H1 (cell line): ENCODE results near the gene PLA2G4D. TPM values are rescaled to one million over a fixed set of nuclear protein-coding genes. Genes with fewer than 3 reads are reported as not detected.

Source experiments
- CTCF ChIA-PET: fragments of 300-600 bp; sonication (Branson Sonifier 250); formaldehyde crosslinking; loops from one replicate; lab custom pipeline; 2021; ENCODE audit not compliant: partially characterized antibody; lab: Charles Lee
- POLR2A ChIA-PET: fragments of 300-600 bp; sonication (Branson Sonifier 250); formaldehyde crosslinking; loops from one replicate; lab custom pipeline; 2021; ENCODE audit warnings: inconsistent platforms; ENCODE audit not compliant: partially characterized antibody; lab: Charles Lee
- DNase-seq, 2 experiments: peaks; one replicate each; pipeline versions ENCODE4 v3.0.0 to v3.0.0-alpha.2; 2010 to 2022; ENCODE audit warnings: low spot score in 2 of 2, low read depth in 1 of 2, mixed read lengths in 1 of 2
- FAIRE-seq: peaks from 2 replicates; lab custom pipeline; 2011; peaks lifted over from hg19 to GRCh38; lab: Jason Lieb, UNC
- H2AFZ ChIP-seq: 2 replicates; pipeline ENCODE4 v1.8.1; 2012; ENCODE audit warnings: low read length, inconsistent platforms
- H2AK5ac ChIP-seq: 2 replicates; pipeline ENCODE4 v1.6.1; 2013; ENCODE audit warnings: low read depth, low read length
- H2BK120ac ChIP-seq: replicated peaks from 2 replicates; pipeline ENCODE3; 2013; ENCODE audit warnings: low read depth, low read length, inconsistent platforms
- H2BK12ac ChIP-seq: 2 replicates; pipeline ENCODE4 v1.6.1; 2013; ENCODE audit warnings: low read depth, low read length
- H2BK15ac ChIP-seq: 2 replicates; pipeline ENCODE4 v1.6.1; 2013; ENCODE audit warnings: low read length
- H2BK20ac ChIP-seq: 2 replicates; pipeline ENCODE4 v1.6.1; 2013; ENCODE audit warnings: low read length
- H2BK5ac ChIP-seq: 2 replicates; pipeline ENCODE4 v1.6.1; 2013; ENCODE audit warnings: low read depth, low read length
- H3K14ac ChIP-seq: 2 replicates; pipeline ENCODE4 v1.6.1; 2013; ENCODE audit warnings: inconsistent platforms; ENCODE audit not compliant: insufficient read length
- H3K18ac ChIP-seq: 2 replicates; pipeline ENCODE4 v1.6.1; 2013; ENCODE audit warnings: low read length; ENCODE audit errors: extremely low read depth
- H3K23ac ChIP-seq: 2 replicates; pipeline ENCODE4 v1.6.1; 2013; ENCODE audit warnings: inconsistent platforms; ENCODE audit not compliant: insufficient read length
- H3K23me2 ChIP-seq: 2 replicates; pipeline ENCODE4 v1.6.1; 2013; ENCODE audit warnings: low read depth, low read length
- H3K27ac ChIP-seq: 2 replicates; pipeline ENCODE4 v1.6.1; 2011; ENCODE audit warnings: low read depth, low read length, inconsistent platforms
- H3K27me3 ChIP-seq, 4 experiments: replicated peaks in 1 of 4; 1 replicate in 1 of 4; 2 replicates in 3 of 4; pipeline versions ENCODE4 v1.6.1 to v1.8.1; 2011 to 2013; ENCODE audit warnings: low read length in 3 of 4, mild to moderate bottlenecking in 3 of 4, inconsistent platforms in 2 of 4, mixed read lengths in 2 of 4, moderate library complexity in 1 of 4; ENCODE audit not compliant: control insufficient read depth in 3 of 4, insufficient read depth in 3 of 4; ENCODE audit errors: extremely low read depth in 1 of 4
- H3K36me3 ChIP-seq, 4 experiments: 2 replicates each; pipeline versions ENCODE4 v1.6.1 to v1.8.1; 2011 to 2013; ENCODE audit warnings: mild to moderate bottlenecking in 4 of 4, low read length in 3 of 4, moderate library complexity in 2 of 4, control low read depth in 1 of 4, inconsistent platforms in 1 of 4; ENCODE audit not compliant: insufficient read depth in 4 of 4, control insufficient read depth in 2 of 4
- H3K4ac ChIP-seq: replicated peaks from 2 replicates; pipeline ENCODE3; 2013; ENCODE audit warnings: low read length, low read depth, mixed read lengths, inconsistent platforms; ENCODE audit not compliant: insufficient read length
- H3K4me1 ChIP-seq, 4 experiments: replicated peaks in 1 of 4; 1 replicate in 1 of 4; 2 replicates in 3 of 4; pipeline versions ENCODE4 v1.6.1 to v1.8.1; 2011 to 2013; ENCODE audit warnings: low read length in 3 of 4, inconsistent platforms in 2 of 4, mixed read lengths in 1 of 4; ENCODE audit not compliant: insufficient read depth in 4 of 4, control insufficient read depth in 3 of 4
- H3K4me2 ChIP-seq, 2 experiments: 2 replicates each; pipeline versions ENCODE4 v1.6.1 to v1.8.1; 2011 to 2013; ENCODE audit warnings: low read depth in 2 of 2, low read length in 2 of 2, control low read depth in 1 of 2, inconsistent platforms in 1 of 2, mild to moderate bottlenecking in 1 of 2; ENCODE audit not compliant: insufficient read depth in 1 of 2
- H3K4me3 ChIP-seq, 4 experiments: fragments of 200-600, 300-600 bp in 1 of 4; sonication (generic), shearing (Covaris generic), sonication (Bioruptor Twin) in 1 of 4; 2 replicates each; pipeline versions ENCODE4 v1.5.1 to v1.8.1; 2011 to 2016; ENCODE audit warnings: low read length in 4 of 4, low read depth in 3 of 4, control low read depth in 2 of 4, inconsistent platforms in 2 of 4, mild to moderate bottlenecking in 2 of 4, mixed read lengths in 1 of 4, moderate library complexity in 1 of 4; ENCODE audit not compliant: insufficient read depth in 2 of 4; ENCODE audit errors: extremely low read depth in 1 of 4
- H3K56ac ChIP-seq: replicated peaks from 2 replicates; pipeline ENCODE3; 2013; ENCODE audit warnings: low read depth, mild to moderate bottlenecking, mixed read lengths, low read length, inconsistent platforms; ENCODE audit not compliant: insufficient read length
- H3K79me1 ChIP-seq: 2 replicates; pipeline ENCODE4 v1.6.1; 2013; ENCODE audit warnings: low read depth, low read length, control low read depth
- H3K79me2 ChIP-seq, 2 experiments: 2 replicates each; pipeline versions ENCODE4 v1.6.1 to v1.8.1; 2012 to 2013; ENCODE audit warnings: low read length in 2 of 2, mild to moderate bottlenecking in 2 of 2, inconsistent platforms in 1 of 2; ENCODE audit not compliant: insufficient read depth in 2 of 2, control insufficient read depth in 1 of 2
- H3K9ac ChIP-seq, 4 experiments: replicated peaks in 1 of 4; 1 replicate in 1 of 4; 2 replicates in 3 of 4; pipeline versions ENCODE4 v1.6.1 to v1.8.1; 2011 to 2013; ENCODE audit warnings: low read depth in 3 of 4, low read length in 3 of 4, control low read depth in 2 of 4, mild to moderate bottlenecking in 2 of 4, moderate library complexity in 2 of 4, inconsistent platforms in 1 of 4; ENCODE audit errors: extremely low read depth in 1 of 4
- H3K9me3 ChIP-seq, 2 experiments: 2 replicates each; pipeline versions ENCODE4 v1.6.1 to v1.8.1; 2012 to 2013; ENCODE audit warnings: mild to moderate bottlenecking in 2 of 2, moderate library complexity in 2 of 2, control low read depth in 1 of 2, inconsistent platforms in 1 of 2, low read depth in 1 of 2, low read length in 1 of 2, mixed read lengths in 1 of 2; ENCODE audit not compliant: insufficient read depth in 2 of 2
- H4K20me1 ChIP-seq, 2 experiments: replicated peaks in 1 of 2; 2 replicates each; pipeline versions ENCODE3 to v1.8.1; 2011 to 2013; ENCODE audit warnings: inconsistent platforms in 2 of 2, low read length in 2 of 2, mild to moderate bottlenecking in 1 of 2; ENCODE audit not compliant: insufficient read depth in 2 of 2, control insufficient read depth in 1 of 2
- H4K5ac ChIP-seq: 2 replicates; pipeline ENCODE4 v1.6.1; 2013; ENCODE audit warnings: low read length, low read depth, mixed read lengths, inconsistent platforms; ENCODE audit not compliant: insufficient read length
- H4K8ac ChIP-seq: 2 replicates; pipeline ENCODE4 v1.8.0; 2013; ENCODE audit warnings: mild to moderate bottlenecking, moderate library complexity, low read length, inconsistent platforms; ENCODE audit not compliant: insufficient read depth; ENCODE audit errors: extremely low read depth
- H4K91ac ChIP-seq: replicated peaks from 2 replicates; pipeline ENCODE3; 2013; ENCODE audit warnings: low read length, mixed read lengths, inconsistent platforms; ENCODE audit not compliant: insufficient read length
- CREB1 ChIP-seq: IDR thresholded peaks from 2 replicates; pipeline ENCODE4 v1.6.1; 2012; ENCODE audit warnings: inconsistent platforms
- EZH2 ChIP-seq: fragments of 200-600 bp; sonication (generic); IDR thresholded peaks from 2 replicates; pipeline ENCODE4 v1.7.1; 2012; ENCODE audit warnings: low read depth, mild to moderate bottlenecking, moderate library complexity, low read length, inconsistent platforms; ENCODE audit not compliant: severe bottlenecking
- KDM5A ChIP-seq: fragments of 200-600 bp; IDR thresholded peaks from 2 replicates; pipeline ENCODE4 v1.7.1; 2012; ENCODE audit warnings: mild to moderate bottlenecking, low read length, inconsistent platforms, mixed read lengths
- MAX ChIP-seq: IDR thresholded peaks from 2 replicates; pipeline ENCODE4 v1.6.1; 2012; ENCODE audit warnings: inconsistent platforms
- NRF1 ChIP-seq: IDR thresholded peaks from 2 replicates; pipeline ENCODE4 v1.6.1; 2011; ENCODE audit warnings: mild to moderate bottlenecking, low read depth, low read length, improper control_type of control experiment
- TCF12 ChIP-seq: IDR thresholded peaks from 2 replicates; pipeline ENCODE4 v1.6.1; 2011; ENCODE audit warnings: low read depth, mild to moderate bottlenecking, low read length
- WGBS, 2 experiments: shearing (Covaris generic) in 1 of 2; methylation state at CpG; one replicate each; pipeline versions ENCODE4 v1.1.6 to v1.1.7; 2013 to 2015; ENCODE audit warnings: low lambda C conversion rate in 2 of 2, mixed read lengths in 2 of 2, inconsistent platforms in 1 of 2, low coverage in 1 of 2, missing lambda C conversion rate in 1 of 2; ENCODE audit not compliant: insufficient replicate concordance in 2 of 2, insufficient coverage in 1 of 2, insufficient read length in 1 of 2; ENCODE audit errors: extremely low coverage in 1 of 2, missing lambda C conversion rate in 1 of 2; 5-methylcytosine and 5-hydroxymethylcytosine counted together
- polyA plus RNA-seq, 7 experiments: library from polyadenylated mRNA; depleted of rRNA in 3 of 7; stranded (reverse) in 5 of 7; unstranded in 2 of 7; fragments of >200 nt in 5 of 7; fragments of 200-250 nt in 2 of 7; gene quantifications; 1 replicate in 5 of 7; 2 replicates in 1 of 7; 4 replicates in 1 of 7; pipeline versions ENCODE4 v1.2.1 to v1.2.3, GENCODE V29; 2011 to 2013; ENCODE audit warnings: missing spikeins in 2 of 7, mixed read lengths in 2 of 7
- total RNA-seq: library from RNA; stranded (reverse); fragmentation: NEBNext Ultra II Directional; extraction: Animal tissue kit (Norgen Biotek cat#: 25700); gene quantifications from 2 replicates; pipeline ENCODE4 v1.2.1, GENCODE V29; 2021

PLA2G4D gene
- total and polyA plus RNA-seq, 2 of the 8 experiments (the other 6 are each of a cell fraction or from before 2014, with no cell fraction given), result 0.07 to 0.18 TPM

GRCh38 chr15:42073418-42073817 is 20.9 kb downstream of the PLA2G4D start:
- H3K4ac ChIP-seq, result no peak overlapping the region
- H2AK5ac ChIP-seq, result no peak overlapping the region
- no peak overlapping the region for H3K23ac ChIP-seq
- no peak overlapping the region for H4K8ac ChIP-seq
- no peak overlapping the region for H3K4me3 ChIP-seq
- H4K5ac ChIP-seq, result no peak overlapping the region
- H2BK20ac ChIP-seq, result no peak overlapping the region
- no peak overlapping the region for H2BK15ac ChIP-seq
- DNase-seq (no peak), FAIRE-seq (no peak)
- no peak overlapping the region for H2BK5ac ChIP-seq
- H3K14ac ChIP-seq, result no peak overlapping the region
- H2BK12ac ChIP-seq, result no peak overlapping the region
- no peak overlapping the region for H3K9ac ChIP-seq
- POLR2A ChIA-PET, result interaction anchor here (0.8 kb wide), 1 partner anchor 22 kb away, joined by 3 read pairs; no protein-coding TSS in a partner anchor
- TF ChIP-seq KDM5A (no peak), NRF1 (no peak), EZH2 (no peak), MAX (no peak), TCF12 (no peak), CREB1 (no peak)
- no peak overlapping the region for H3K18ac ChIP-seq
- no peaks in the 10 kb centered on the region for H3K23me2 ChIP-seq
- WGBS, 2 experiments, result 86% methylated on average over 6 of the region's 6 CpGs; no CpG with 5 or more reads in 1 of the 2 experiments
- H3K36me3 ChIP-seq, result no peaks in the 10 kb centered on the region
- H3K79me1 ChIP-seq, result no peaks in the 10 kb centered on the region
- no peaks in the 10 kb centered on the region; a peak in 1 of 7 replicates for H3K4me1 ChIP-seq
- H3K4me2 ChIP-seq, result no peak overlapping the region
- H4K91ac ChIP-seq, result no peak overlapping the region
- no peak overlapping the region for H2BK120ac ChIP-seq
- H3K27ac ChIP-seq, result no peak overlapping the region
- H2AFZ ChIP-seq, result peak overlapping the region; percentile 18; the same call in 1 of the 2 replicates
- CTCF ChIA-PET, result interaction anchor here (0.7 to 17.2 kb wide), 8 partner anchors 10 to 169 kb away, joined by 3 to 425 read pairs (median 8); no protein-coding TSS in a partner anchor
- no peaks in the 10 kb centered on the region for H4K20me1 ChIP-seq
- H3K79me2 ChIP-seq, result no peaks in the 10 kb centered on the region
- no peak overlapping the region for H3K56ac ChIP-seq
- H3K9me3 ChIP-seq, result no peaks in the 10 kb centered on the region
- H3K27me3 ChIP-seq, result no peaks in the 10 kb centered on the region
